A673 (cell line): ENCODE data around the gene KAT5.

Experiments
- CTCF ChIP-seq: fragments of 300-800, 200-600 bp; sonication (generic); conservative IDR thresholded peaks from 2 replicates; pipeline ENCODE4 v1.5.1; 2017; ENCODE audit warnings: low read depth, mild to moderate bottlenecking, antibody characterized with exemption, low read length, moderate library complexity, mixed read lengths
- EZH2 ChIP-seq: fragments of 200-600 bp; sonication (generic); IDR thresholded peaks from 2 replicates; pipeline ENCODE4 v1.6.1; 2017; ENCODE audit warnings: borderline replicate concordance, low read depth, mild to moderate bottlenecking, mixed read lengths, antibody characterized with exemption, low read length; ENCODE audit not compliant: poor library complexity, severe bottlenecking

GRCh38 chr11:65717906-65718305 is 5.9 kb downstream of the KAT5 start:
- no peak for TF ChIP-seq EZH2
- TF ChIP-seq CTCF, result no peak
